ENCODE data around the gene RIMKLA.

DNA sequence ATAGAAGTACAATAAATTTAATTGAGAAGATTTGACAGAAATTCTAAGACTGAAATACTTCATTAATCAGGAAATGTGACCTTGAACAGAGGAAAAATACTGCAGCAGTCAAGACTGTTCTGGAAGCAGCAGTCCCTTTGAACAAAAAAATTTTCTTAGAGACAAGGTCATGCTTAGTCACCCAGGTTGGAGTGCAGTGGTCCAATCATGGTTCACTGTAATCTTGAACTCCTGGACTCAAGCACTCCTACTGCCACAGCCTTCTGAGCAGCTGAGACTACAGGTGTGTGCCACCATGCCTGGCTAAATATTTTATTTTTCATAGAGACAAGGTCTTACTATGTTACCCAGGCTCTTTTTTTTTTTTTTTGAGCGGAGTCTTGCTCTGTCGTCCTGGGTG, 80.6 kb downstream of the RIMKLA start:
- no peak for TF ChIP-seq YY1 (IDR thresholded peaks at IDR 0.05; ENCODE audit: low read depth)
- TF ChIP-seq CREB1 (IDR thresholded peaks at IDR 0.05; ENCODE audit: low read depth), result no peak
- no peak for TF ChIP-seq USF1 (IDR thresholded peaks at IDR 0.05)
- TF ChIP-seq MAX (IDR thresholded peaks at IDR 0.05), result no peak
- TF ChIP-seq EP300 (IDR thresholded peaks at IDR 0.05; ENCODE audit: borderline replicate concordance), result no peak
- no peak for TF ChIP-seq CEBPB (IDR thresholded peaks at IDR 0.05)
- TF ChIP-seq TAF1 (IDR thresholded peaks at IDR 0.05; ENCODE audit: low read depth), result no peak
- TF ChIP-seq, protein P1, sequence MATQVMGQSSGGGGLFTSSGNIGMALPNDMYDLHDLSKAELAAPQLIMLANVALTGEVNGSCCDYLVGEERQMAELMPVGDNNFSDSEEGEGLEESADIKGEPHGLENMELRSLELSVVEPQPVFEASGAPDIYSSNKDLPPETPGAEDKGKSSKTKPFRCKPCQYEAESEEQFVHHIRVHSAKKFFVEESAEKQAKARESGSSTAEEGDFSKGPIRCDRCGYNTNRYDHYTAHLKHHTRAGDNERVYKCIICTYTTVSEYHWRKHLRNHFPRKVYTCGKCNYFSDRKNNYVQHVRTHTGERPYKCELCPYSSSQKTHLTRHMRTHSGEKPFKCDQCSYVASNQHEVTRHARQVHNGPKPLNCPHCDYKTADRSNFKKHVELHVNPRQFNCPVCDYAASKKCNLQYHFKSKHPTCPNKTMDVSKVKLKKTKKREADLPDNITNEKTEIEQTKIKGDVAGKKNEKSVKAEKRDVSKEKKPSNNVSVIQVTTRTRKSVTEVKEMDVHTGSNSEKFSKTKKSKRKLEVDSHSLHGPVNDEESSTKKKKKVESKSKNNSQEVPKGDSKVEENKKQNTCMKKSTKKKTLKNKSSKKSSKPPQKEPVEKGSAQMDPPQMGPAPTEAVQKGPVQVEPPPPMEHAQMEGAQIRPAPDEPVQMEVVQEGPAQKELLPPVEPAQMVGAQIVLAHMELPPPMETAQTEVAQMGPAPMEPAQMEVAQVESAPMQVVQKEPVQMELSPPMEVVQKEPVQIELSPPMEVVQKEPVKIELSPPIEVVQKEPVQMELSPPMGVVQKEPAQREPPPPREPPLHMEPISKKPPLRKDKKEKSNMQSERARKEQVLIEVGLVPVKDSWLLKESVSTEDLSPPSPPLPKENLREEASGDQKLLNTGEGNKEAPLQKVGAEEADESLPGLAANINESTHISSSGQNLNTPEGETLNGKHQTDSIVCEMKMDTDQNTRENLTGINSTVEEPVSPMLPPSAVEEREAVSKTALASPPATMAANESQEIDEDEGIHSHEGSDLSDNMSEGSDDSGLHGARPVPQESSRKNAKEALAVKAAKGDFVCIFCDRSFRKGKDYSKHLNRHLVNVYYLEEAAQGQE (IDR thresholded peaks at IDR 0.05; ENCODE audit: low read depth), result no peak
- no peak for TF ChIP-seq EGR1 (IDR thresholded peaks at IDR 0.05)

Measured in Ishikawa (cell line).